ENCODE measurements around the gene DAPK2.

The DAPK2 gene

GRCh38 chr15:64019764-64020163, 26.5 kb downstream of the DAPK2 start:
- DNase-seq, result no peak

GRCh38 chr15:64017591-64018163, 28.6 kb downstream of the DAPK2 start:
- no peak for DNase-seq

- DNase-seq, result no peak
These were observed 29.1 kb downstream of the DAPK2 start for GRCh38 chr15:64017082-64017588.

- DNase-seq, result no peak
These were observed 30.0 kb downstream of the DAPK2 start for GRCh38 chr15:64016257-64016656.

GRCh38 chr15:64014995-64015394, 31.3 kb downstream of the DAPK2 start:
- DNase-seq, result no peak

- no peak for DNase-seq
These were observed 32.9 kb downstream of the DAPK2 start for GRCh38 chr15:64013179-64014062.

- DNase-seq, result no peak
These were observed 34.5 kb downstream of the DAPK2 start for GRCh38 chr15:64011736-64012135.

GRCh38 chr15:64010719-64011118, 35.6 kb downstream of the DAPK2 start:
- DNase-seq, result peak; percentile 19

GRCh38 chr15:64009798-64010261, 36.5 kb downstream of the DAPK2 start:
- DNase-seq, result no peak

- no peak for DNase-seq
These were observed 37.0 kb downstream of the DAPK2 start for GRCh38 chr15:64009241-64009640.

- DNase-seq, result no peak
These were observed 38.1 kb downstream of the DAPK2 start for GRCh38 chr15:64008177-64008576.

- no peak for DNase-seq
These were observed 39.6 kb downstream of the DAPK2 start for GRCh38 chr15:64006642-64007041.

- DNase-seq, result no peak
These were observed 41.7 kb downstream of the DAPK2 start for GRCh38 chr15:64004587-64004986.

- no peak for DNase-seq
These were observed 42.2 kb downstream of the DAPK2 start for GRCh38 chr15:64004056-64004455.

GRCh38 chr15:64003182-64003581, 43.1 kb downstream of the DAPK2 start:
- DNase-seq, result no peak

- no peak for DNase-seq
These were observed 45.1 kb downstream of the DAPK2 start for GRCh38 chr15:64001148-64001547.

GRCh38 chr15:64000183-64000951, 45.9 kb downstream of the DAPK2 start:
- no peak for DNase-seq

GRCh38 chr15:63999177-63999576, 47.1 kb downstream of the DAPK2 start:
- DNase-seq, result no peak

- no peak for DNase-seq
These were observed 47.8 kb downstream of the DAPK2 start for GRCh38 chr15:63998489-63998888.

GRCh38 chr15:63997715-63998442, 48.4 kb downstream of the DAPK2 start:
- no peak for DNase-seq

- DNase-seq, result no peak
These were observed 49.4 kb downstream of the DAPK2 start for GRCh38 chr15:63996794-63997357.

- DNase-seq, result no peak
These were observed 50.5 kb downstream of the DAPK2 start for GRCh38 chr15:63995789-63996188.

Measured in NCI-H510A treated with DMSO at 0.1 percent for 48 hours (cell line).